ENCODE results near the gene FGFR3.

The FGFR3 gene

GRCh38 chr4:1803523-1804423, 10.7 kb downstream of the FGFR3 start:
- no peak for DNase-seq

- DNase-seq = no peak
Observed at GRCh38 chr4:1804638-1805492, 11.8 kb downstream of the FGFR3 start.

GRCh38 chr4:1805493-1806222, 12.6 kb downstream of the FGFR3 start:
- DNase-seq = no peak

- DNase-seq = no peak
Observed at GRCh38 chr4:1806223-1806564, 13.1 kb downstream of the FGFR3 start.

- no peak for DNase-seq
Observed at GRCh38 chr4:1806596-1807331, 13.7 kb downstream of the FGFR3 start.

GRCh38 chr4:1807332-1807777, 14.3 kb downstream of the FGFR3 start:
- no peak for DNase-seq

- no peak for DNase-seq
Observed at GRCh38 chr4:1808396-1808795, 15.3 kb downstream of the FGFR3 start.

GRCh38 chr4:1808851-1809753, 16.0 kb downstream of the FGFR3 start:
- DNase-seq = no peak

- no peak for DNase-seq
Observed at GRCh38 chr4:1809754-1810502, 16.8 kb downstream of the FGFR3 start.

GRCh38 chr4:1810765-1811164, 17.7 kb downstream of the FGFR3 start:
- DNase-seq = no peak

- no peak for DNase-seq
Observed at GRCh38 chr4:1812720-1813119, 19.6 kb downstream of the FGFR3 start.

GRCh38 chr4:1813231-1813630, 20.1 kb downstream of the FGFR3 start:
- no peak for DNase-seq

GRCh38 chr4:1813915-1814314, 20.8 kb downstream of the FGFR3 start:
- DNase-seq = no peak

GRCh38 chr4:1814453-1814852, 21.4 kb downstream of the FGFR3 start:
- no peak for DNase-seq

GRCh38 chr4:1815096-1815996, 22.3 kb downstream of the FGFR3 start:
- no peak for DNase-seq

- DNase-seq = no peak
Observed at GRCh38 chr4:1815997-1816860, 23.1 kb downstream of the FGFR3 start.

GRCh38 chr4:1819284-1819683, 26.2 kb downstream of the FGFR3 start:
- DNase-seq = no peak

GRCh38 chr4:1819816-1820215, 26.7 kb downstream of the FGFR3 start:
- no peak for DNase-seq
